Calu3 (cell line): ENCODE measurements around the gene ZCCHC24. TPM values are rescaled to one million over a fixed set of nuclear protein-coding genes. Genes with fewer than 3 reads are reported as not detected.

Experiments
- BruUV-seq: library from RNA; stranded (reverse); fragments of 400-500 nt; replicated peaks from 2 replicates; lab custom pipeline; 2021; lab: Mats Ljungman, UMichigan
- CTCF ChIA-PET: fragments of 300-600 bp; sonication (Branson Sonifier 250); formaldehyde crosslinking; loops from one replicate; lab custom pipeline; 2022; ENCODE audit warnings: antibody characterized with exemption; lab: Charles Lee
- DNase-seq: peaks from one replicate; pipeline ENCODE4 v3.0.0; 2022
- H3K27ac Mint-ChIP-seq: one replicate; pipeline ENCODE4 v1.8.0; 2022; ENCODE audit warnings: mixed read lengths; ENCODE audit not compliant: unreplicated experiment
- H3K27me3 Mint-ChIP-seq: one replicate; pipeline ENCODE4 v1.8.0; 2022; ENCODE audit warnings: mixed read lengths; ENCODE audit not compliant: unreplicated experiment
- H3K36me3 Mint-ChIP-seq: one replicate; pipeline ENCODE4 v1.8.0; 2022; ENCODE audit warnings: mild to moderate bottlenecking, moderate library complexity, mixed read lengths; ENCODE audit not compliant: insufficient read depth, unreplicated experiment
- H3K4me1 Mint-ChIP-seq: one replicate; pipeline ENCODE4 v1.8.0; 2022; ENCODE audit warnings: mild to moderate bottlenecking, low read depth, mixed read lengths; ENCODE audit not compliant: unreplicated experiment
- H3K4me3 Mint-ChIP-seq: one replicate; pipeline ENCODE4 v1.8.0; 2022; ENCODE audit warnings: mild to moderate bottlenecking, low read depth, moderate library complexity, mixed read lengths; ENCODE audit not compliant: unreplicated experiment
- H3K9me3 Mint-ChIP-seq: one replicate; pipeline ENCODE4 v1.8.0; 2022; ENCODE audit warnings: low read depth, mixed read lengths; ENCODE audit not compliant: unreplicated experiment
- CTCF ChIP-seq: fragments of 200-600 bp; IDR thresholded peaks from one replicate; pipeline ENCODE4 v1.8.0; 2022; ENCODE audit warnings: antibody characterized with exemption; ENCODE audit not compliant: unreplicated experiment
- intact Hi-C: fragments of 100-400 bp; cut with micrococcal nuclease; formaldehyde crosslinking; loops from one replicate; pipeline ENCODE4 v1.10.0; 2022; ENCODE audit not compliant: unreplicated experiment
- total RNA-seq: library from RNA; stranded (reverse); gene quantifications from 2 replicates; pipeline ENCODE4 v1.2.3, GENCODE V29; 2022

Gene ZCCHC24
- total RNA-seq, 1 experiment from 2014 or later, result 1.4 TPM

- H3K4me3 Mint-ChIP-seq, result no peak overlapping the region
- CTCF ChIA-PET, result interaction anchor here (0.9 to 1.2 kb wide), 2 partner anchors 11 to 55 kb away, joined by 3 to 6 read pairs; partner anchors contain the start of gene ZCCHC24
- H3K27ac Mint-ChIP-seq, result no peak overlapping the region
- intact Hi-C loops, result no loop called here
- H3K36me3 Mint-ChIP-seq, result peaks cover 5% of the 10 kb centered on the region
- TF ChIP-seq CTCF, result no peak
- DNase-seq, result no peak
- no peaks in the 10 kb centered on the region for H3K4me1 Mint-ChIP-seq
- no TSS peak for BruUV-seq
- H3K9me3 Mint-ChIP-seq, result no peaks in the 10 kb centered on the region
- H3K27me3 Mint-ChIP-seq, result peaks cover 35% of the 10 kb centered on the region
Observed at GRCh38 chr10:79390057-79390456, 55.4 kb downstream of the ZCCHC24 start.

- no peaks in the 10 kb centered on the region for H3K4me1 Mint-ChIP-seq
- intact Hi-C loops, result no loop called here
Observed at GRCh38 chr10:79387974-79388850, 57.2 kb downstream of the ZCCHC24 start.

GRCh38 chr10:79387466-79387973 lies 57.9 kb downstream of the ZCCHC24 start:
- H3K4me1 Mint-ChIP-seq, result no peaks in the 10 kb centered on the region
- H3K4me3 Mint-ChIP-seq, result no peak overlapping the region
- CTCF ChIA-PET, result interaction anchor here (0.5 kb wide), 2 partner anchors 13 to 1065 kb away, joined by 3 read pairs; no protein-coding TSS in a partner anchor
- no peak for DNase-seq
- H3K27ac Mint-ChIP-seq, result no peak overlapping the region
- BruUV-seq, result no TSS peak
- TF ChIP-seq CTCF, result no peak
- H3K9me3 Mint-ChIP-seq, result no peaks in the 10 kb centered on the region
- H3K27me3 Mint-ChIP-seq, result peaks cover 21% of the 10 kb centered on the region
- intact Hi-C loops, result no loop called here
- H3K36me3 Mint-ChIP-seq, result peaks cover 5% of the 10 kb centered on the region

More at GRCh38 chr10:79387974-79388850, 57.2 kb downstream of the ZCCHC24 start:
- CTCF ChIA-PET, result interaction anchor here (0.5 to 1.0 kb wide), 2 partner anchors 11 to 13 kb away, joined by 3 to 8 read pairs; no protein-coding TSS in a partner anchor
- Mint-ChIP-seq H3K27ac (no peak overlapping the region), H3K4me3 (no peak overlapping the region), H3K27me3 (peaks cover 28% of the 10 kb centered on the region), H3K9me3 (no peaks in the 10 kb centered on the region), H3K36me3 (peaks cover 5% of the 10 kb centered on the region)
- BruUV-seq, result no TSS peak
- no peak for TF ChIP-seq CTCF
- no peak for DNase-seq

GRCh38 chr10:79386637-79387465 lies 58.6 kb downstream of the ZCCHC24 start:
- no peak for TF ChIP-seq CTCF
- H3K36me3 Mint-ChIP-seq, result peaks cover 5% of the 10 kb centered on the region
- H3K9me3 Mint-ChIP-seq, result no peaks in the 10 kb centered on the region
- no peaks in the 10 kb centered on the region for H3K4me1 Mint-ChIP-seq
- BruUV-seq, result no TSS peak
- no peak overlapping the region for H3K27ac Mint-ChIP-seq
- H3K4me3 Mint-ChIP-seq, result no peak overlapping the region
- intact Hi-C loops, result no loop called here
- peaks cover 21% of the 10 kb centered on the region for H3K27me3 Mint-ChIP-seq
- no peak for DNase-seq
- CTCF ChIA-PET, result interaction anchor here (0.5 kb wide), 1 partner anchor 1066 kb away, joined by 3 read pairs; no protein-coding TSS in a partner anchor
